GM18526 (cell line): ENCODE measurements around the gene ZNF224.

ENCODE experiments used
- POLR2A ChIP-seq: IDR thresholded peaks from 3 replicates; pipeline ENCODE4 v1.6.1; 2011; ENCODE audit not compliant: insufficient read length; ENCODE audit errors: extremely low read depth

ZNF224 gene

DNA sequence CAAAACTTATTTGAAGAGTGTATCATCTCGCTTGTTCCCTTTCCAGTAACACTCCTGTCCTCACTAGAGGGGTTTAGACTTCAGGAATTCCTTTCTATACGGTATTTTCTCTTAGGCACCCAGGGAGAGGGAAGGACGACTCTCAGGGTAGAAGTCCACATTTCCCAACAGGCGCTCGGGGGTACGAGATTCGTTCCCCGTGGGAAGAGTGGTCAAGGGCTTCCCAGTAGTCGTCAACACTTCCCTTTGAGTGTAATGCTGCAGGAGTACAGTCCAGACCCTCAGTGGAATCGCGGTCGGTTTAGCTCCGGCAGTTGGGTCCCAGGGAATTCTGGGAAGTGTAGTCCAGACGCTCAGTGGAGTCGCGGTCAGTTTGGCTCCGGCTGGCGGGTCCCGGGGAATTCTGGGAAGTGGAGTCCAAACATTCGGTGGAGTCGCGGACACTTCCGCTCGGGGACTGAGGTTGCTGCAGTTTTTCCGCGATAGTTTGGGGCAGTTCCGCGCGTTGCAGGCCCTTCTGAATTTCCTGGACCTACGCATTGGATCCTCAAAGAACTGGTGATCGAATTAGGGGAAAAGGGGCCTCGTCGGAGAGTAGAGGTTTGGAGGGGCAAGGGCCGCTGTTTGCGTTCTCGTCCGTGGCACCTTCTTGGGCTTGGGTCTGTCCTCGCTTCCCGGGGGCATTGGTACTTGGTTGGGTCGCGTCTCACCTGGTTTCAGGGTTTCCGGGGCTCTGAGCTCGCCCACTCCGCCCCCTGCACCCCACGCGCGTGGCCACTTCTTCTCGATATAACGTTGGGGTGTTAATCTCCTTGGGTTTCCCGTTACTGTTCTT, at the start of gene ZNF224:
ZNF224 (plus strand) TSS at position 431 of the 835 bp plus-strand sequence. CDS start 3,513 bp downstream, outside the sequence.
- no peak for TF ChIP-seq POLR2A

DNA sequence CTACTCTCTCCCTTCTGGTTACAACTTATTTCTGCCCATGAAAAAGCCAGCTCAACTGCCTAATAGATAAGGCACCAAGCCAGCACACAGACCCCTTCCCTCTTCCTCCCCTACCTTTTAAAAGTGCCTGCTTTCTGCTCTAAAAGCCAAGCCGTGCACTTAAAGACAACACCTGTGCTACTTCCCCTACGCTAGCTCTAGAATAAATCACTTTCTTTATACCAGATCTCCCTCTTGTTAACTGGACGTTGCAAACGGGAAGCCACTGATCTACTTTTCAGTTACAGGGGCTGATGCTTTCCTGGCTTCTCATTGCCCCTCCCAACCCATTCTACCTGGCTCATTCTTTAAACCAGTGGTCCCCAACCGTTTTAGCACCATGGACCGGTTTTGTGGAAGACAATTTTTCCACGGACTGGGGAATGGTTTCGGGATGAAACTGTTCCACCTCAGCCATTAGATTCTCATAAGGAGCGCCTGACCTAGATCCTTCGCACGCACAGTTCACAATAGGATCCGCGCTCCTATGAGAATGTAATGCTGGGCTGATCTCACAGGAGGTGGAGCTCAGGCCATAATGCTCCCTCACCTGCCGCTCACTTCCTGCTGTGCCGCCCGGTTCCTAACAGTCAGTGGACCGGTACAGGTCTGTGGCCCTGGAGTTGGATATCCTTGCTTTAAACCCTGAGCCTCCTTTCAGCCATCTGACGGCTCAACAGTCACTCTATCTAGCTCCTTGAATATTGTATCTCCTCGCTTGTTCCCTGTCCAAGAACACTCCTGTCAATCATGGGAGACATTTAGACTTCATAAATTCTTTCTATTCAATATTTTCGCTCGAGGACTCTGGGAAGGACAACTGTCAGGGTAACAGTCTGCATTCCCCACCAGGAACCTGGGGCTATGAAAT, 43.2 kb upstream of the ZNF224 start:
- TF ChIP-seq POLR2A = no peak

GRCh38 chr19:44051650-44052402, 42.3 kb upstream of the ZNF224 start, which contains the start of gene ZNF223:
Gene ZNF223 (plus strand): TSS chr19:44052036. CDS start chr19:44055177, 3,141 bp downstream.
- TF ChIP-seq POLR2A = no peak

- TF ChIP-seq POLR2A = no peak
These were observed 38.3 kb upstream of the ZNF224 start for GRCh38 chr19:44055870-44056269.

DNA sequence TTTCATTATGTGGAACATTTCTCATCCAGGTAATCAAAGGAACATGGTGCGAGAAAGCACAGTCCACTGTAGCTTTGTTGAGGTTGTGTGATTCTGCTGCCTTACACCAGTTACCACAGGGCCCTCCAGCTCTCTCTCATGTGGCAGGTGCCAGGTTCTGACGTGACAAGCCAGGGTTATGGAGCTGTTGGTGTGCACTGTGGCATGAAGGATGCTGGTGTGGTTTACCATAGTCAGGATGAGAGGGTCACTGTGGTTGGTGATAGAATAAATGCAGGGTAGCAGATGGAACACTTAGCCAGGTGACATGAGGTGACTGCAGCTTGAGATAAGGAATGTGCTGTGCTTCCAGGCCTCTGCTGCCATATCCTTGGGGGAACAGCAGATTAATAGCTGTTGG, 34.9 kb upstream of the ZNF224 start:
- no peak for TF ChIP-seq POLR2A

DNA sequence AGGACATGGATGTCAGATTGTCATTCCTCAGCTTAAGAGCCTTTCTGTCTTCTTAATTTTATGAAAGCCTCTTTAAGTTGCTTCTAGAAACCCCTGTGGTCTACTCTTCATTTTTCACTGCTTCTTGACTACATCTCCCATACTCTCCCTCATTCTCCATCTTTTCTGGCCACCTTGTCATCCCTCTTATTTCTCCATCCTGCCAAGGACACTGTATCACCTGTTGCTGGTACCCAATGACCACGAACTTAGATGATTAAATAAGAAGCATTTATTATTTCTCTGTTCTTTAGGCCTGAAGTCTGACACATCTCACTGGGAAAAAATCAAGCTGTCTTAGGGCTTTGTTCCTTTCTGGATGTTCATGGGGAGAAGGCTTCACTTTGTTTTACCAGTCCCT, 33.1 kb upstream of the ZNF224 start:
- TF ChIP-seq POLR2A = no peak

GRCh38 chr19:44066305-44066704, 27.9 kb upstream of the ZNF224 start:
- TF ChIP-seq POLR2A = no peak

DNA sequence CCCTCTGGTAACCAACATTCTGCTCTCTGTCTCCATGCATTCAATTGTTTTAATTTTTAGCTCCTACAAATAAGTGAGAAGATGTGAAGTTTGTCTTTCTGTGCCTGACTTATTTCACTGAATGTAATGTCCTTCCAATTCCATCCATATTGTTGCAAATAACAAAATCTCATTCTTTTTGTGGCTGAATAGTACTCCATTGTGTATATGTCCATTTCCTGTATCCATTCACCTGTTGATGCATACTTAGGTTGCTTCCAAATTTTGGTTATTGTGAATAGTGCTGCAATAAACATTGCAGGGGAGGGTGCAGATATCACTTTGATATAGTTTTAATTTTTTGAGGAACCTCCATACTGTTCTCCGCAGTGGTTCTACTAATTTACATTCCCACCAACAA, 24.7 kb upstream of the ZNF224 start:
- no peak for TF ChIP-seq POLR2A

GRCh38 chr19:44071824-44072542, 22.2 kb upstream of the ZNF224 start, which contains the start of gene ZNF284:
Gene ZNF284 (plus strand): TSS chr19:44072159. CDS start chr19:44076390, 4,231 bp downstream.
- TF ChIP-seq POLR2A = peak; percentile 56

GRCh38 chr19:44072543-44073401, 21.4 kb upstream of the ZNF224 start:
- TF ChIP-seq POLR2A = no peak

DNA sequence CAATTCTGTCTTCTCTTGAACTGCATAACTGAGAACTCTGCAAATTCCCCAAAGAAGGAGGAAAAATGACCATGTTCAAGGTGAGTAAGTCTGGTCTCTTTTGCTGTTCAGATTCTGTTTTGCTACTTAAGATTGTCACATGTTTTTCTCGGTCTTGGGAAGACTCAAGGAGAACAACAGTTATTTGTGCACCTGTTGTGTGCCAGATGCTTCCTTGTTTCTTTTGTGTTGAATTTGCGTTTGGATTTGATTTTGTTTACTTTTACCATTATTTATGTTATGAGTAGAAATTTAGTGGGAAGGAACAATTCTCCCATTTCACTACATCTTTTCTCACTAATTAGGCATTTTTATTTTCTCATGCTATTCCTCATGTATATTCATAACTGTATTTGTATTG, 17.8 kb upstream of the ZNF224 start:
- no peak for TF ChIP-seq POLR2A

- no peak for TF ChIP-seq POLR2A
These were observed 2.1 kb upstream of the ZNF224 start for GRCh38 chr19:44092108-44092507.

GRCh38 chr19:44107751-44108150, 13.6 kb downstream of the ZNF224 start:
- no peak for TF ChIP-seq POLR2A
